Head of caudate nucleus (tissue), 42 donors: ENCODE data around the gene TMEM132E.

ENCODE experiments used
- DNase-seq, 42 donors: peaks; one replicate each; pipeline versions ENCODE4 v3.0.0 to v3.0.0-alpha.2; 2020 to 2021; ENCODE audit warnings: mixed read lengths in 7 of 42
- intact Hi-C: fragments of 100-400 bp; cut with DNase I; formaldehyde crosslinking; loops from one replicate; pipeline ENCODE4 v1.15.0; 2022

The TMEM132E gene

DNA sequence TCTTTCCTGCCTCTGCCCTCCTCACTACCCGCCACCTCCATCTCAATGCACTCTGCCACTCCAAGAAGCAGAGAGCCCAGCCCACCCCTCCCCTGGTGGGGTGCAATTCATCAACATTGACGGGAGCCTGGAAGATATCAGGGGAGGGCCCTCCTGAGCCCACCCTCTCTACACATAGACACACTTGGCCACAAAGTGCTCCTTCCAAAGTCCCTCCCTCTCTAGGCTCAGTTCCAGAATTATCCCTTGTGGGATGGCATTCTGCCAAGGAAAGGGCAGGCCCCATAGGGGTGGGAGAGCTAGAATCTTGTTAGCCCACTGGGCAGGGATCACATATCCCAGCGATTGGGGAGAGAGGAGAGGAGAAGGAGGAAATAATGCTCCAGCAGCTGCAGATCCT is 66.2 kb downstream of the TMEM132E start:
- intact Hi-C loops = no loop called here
- DNase-seq = no peak

GRCh38 chr17:34647511-34647910 is 68.1 kb downstream of the TMEM132E start:
- DNase-seq = no peak
- intact Hi-C loops = no loop called here

- DNase-seq = no peak
- intact Hi-C loops = no loop called here
Measured at GRCh38 chr17:34650051-34650750, 70.8 kb downstream of the TMEM132E start.

DNA sequence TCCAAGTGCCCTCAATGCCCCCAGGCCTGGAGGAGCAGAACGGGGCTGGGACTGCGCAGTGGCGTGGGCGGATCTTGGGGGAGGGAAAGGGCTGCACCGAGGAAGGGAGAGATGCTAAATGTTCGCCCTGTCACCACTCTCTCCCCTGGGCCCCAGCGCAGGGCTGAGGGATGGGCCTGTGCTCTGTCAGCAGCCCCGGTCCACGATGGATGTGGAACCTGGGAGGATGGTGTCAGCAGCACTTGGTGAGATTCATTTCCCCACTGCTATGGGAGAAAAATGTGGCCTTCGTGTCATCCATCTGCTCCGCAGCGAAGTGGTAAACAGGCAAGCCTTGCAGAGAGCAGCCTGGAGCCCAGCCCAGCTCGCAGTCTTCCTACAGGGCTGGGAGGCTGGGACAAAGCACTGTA is 72.0 kb downstream of the TMEM132E start:
- DNase-seq = no peak
- intact Hi-C loops = no loop called here

GRCh38 chr17:34652021-34652555 is 72.7 kb downstream of the TMEM132E start:
- intact Hi-C loops = no loop called here
- DNase-seq = no peak

DNA sequence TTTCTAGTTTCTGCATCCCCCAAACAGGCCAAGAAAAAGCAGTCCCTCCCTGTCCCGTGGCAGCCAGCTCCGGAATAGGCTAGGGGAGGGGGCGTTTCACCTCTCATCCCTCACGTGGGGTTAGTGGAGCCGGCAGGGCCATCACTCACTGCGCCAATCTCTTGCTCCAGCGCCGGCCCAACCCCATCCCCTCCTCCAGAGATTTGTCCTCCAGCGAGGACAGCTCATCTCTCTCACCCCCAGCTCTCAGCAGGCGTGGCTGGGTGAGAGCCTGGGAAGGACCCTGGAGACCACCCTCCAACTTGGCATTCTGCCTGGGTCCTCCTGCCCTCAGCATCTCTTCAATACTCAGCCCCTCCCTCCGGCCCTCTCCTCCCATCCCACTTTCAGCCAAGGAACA is 74.1 kb downstream of the TMEM132E start:
- DNase-seq = no peak
- intact Hi-C loops = no loop called here

GRCh38 chr17:34654276-34654880 is 75.0 kb downstream of the TMEM132E start:
- intact Hi-C loops = no loop called here

DNA sequence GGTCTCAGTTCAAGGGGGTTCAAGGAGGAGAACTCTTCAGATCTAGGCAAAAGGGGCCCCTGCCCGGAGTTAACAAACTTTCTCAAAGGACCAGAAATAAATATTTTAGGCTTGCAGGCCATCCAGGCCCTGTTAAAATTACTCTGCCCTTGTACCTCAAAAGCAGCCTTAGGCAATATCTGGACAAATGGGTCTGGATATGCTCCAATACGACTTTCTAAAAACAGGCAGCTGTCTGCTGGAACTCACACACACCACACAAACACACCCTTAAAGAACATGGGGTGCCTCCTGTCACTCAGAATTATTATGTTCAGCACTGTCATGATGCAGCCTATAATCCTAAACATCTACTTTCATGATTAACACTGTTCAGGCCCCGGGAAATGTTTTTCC is 75.5 kb downstream of the TMEM132E start:
- no peak for DNase-seq
- intact Hi-C loops = no loop called here

More at GRCh38 chr17:34654276-34654880, 75.0 kb downstream of the TMEM132E start:
- DNase-seq = no peak

DNA sequence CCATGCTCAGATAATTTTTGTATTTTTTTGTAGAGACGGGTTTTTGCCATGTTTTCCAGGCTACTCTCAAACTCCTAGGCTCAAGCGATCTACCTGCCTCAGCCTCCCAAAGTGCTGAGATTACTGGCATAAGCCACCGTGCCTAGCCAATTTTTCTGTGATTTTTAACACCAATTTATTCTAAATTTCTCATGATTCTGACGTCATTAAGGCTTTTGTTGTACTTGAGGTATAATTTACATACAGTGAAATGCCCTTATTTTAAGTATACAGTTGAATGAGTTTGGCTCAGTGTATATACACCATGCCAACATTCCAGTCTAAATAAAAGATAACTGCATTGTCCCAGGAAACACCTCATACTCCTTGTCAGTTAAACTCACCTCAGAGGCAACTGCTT is 77.4 kb downstream of the TMEM132E start:
- intact Hi-C loops = no loop called here
- no peak for DNase-seq

DNA sequence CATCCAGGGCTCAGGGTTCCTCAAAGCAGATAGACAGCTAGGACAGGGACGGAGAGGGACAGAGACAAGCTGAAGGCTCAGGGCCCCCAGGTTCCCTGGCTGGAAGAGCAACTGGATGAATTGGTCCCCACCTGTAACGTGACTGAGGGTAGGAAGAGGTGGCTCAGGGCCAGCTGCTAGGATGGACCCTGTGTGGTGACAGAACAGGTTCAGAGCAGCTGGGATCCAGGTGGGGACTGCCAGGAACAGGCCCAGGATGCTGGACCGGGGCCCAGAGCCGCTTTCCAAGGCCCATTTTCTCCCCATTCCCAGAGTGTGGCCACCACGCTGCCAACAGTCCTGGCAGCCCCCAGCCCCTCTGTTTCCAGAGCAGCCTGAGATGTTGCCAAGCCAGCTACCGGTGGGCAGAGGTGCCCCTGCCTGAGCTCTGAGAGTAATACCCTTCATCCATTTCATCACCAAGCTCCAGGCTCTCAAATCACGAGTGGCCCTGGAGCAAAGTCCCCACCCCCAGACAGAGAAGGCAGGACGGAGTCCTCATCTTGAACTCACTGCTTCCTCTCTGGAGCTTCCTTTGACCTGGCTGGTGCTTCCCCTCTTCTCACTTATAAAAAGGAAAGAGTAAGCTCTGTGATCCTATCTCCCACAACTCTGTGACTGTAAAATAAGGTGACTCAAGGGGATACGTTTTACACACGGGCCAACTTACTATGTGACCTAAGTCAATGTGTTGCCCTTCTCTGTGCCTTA is 79.6 kb downstream of the TMEM132E start:
- intact Hi-C loops = no loop called here
- DNase-seq = no peak

- no peak for DNase-seq
- intact Hi-C loops = no loop called here
Measured at GRCh38 chr17:34663714-34664113, 84.3 kb downstream of the TMEM132E start.

- intact Hi-C loops = no loop called here
- DNase-seq = peak in 1 of 42 donors; percentile 15
Measured at GRCh38 chr17:34665150-34665806, 85.9 kb downstream of the TMEM132E start.

DNA sequence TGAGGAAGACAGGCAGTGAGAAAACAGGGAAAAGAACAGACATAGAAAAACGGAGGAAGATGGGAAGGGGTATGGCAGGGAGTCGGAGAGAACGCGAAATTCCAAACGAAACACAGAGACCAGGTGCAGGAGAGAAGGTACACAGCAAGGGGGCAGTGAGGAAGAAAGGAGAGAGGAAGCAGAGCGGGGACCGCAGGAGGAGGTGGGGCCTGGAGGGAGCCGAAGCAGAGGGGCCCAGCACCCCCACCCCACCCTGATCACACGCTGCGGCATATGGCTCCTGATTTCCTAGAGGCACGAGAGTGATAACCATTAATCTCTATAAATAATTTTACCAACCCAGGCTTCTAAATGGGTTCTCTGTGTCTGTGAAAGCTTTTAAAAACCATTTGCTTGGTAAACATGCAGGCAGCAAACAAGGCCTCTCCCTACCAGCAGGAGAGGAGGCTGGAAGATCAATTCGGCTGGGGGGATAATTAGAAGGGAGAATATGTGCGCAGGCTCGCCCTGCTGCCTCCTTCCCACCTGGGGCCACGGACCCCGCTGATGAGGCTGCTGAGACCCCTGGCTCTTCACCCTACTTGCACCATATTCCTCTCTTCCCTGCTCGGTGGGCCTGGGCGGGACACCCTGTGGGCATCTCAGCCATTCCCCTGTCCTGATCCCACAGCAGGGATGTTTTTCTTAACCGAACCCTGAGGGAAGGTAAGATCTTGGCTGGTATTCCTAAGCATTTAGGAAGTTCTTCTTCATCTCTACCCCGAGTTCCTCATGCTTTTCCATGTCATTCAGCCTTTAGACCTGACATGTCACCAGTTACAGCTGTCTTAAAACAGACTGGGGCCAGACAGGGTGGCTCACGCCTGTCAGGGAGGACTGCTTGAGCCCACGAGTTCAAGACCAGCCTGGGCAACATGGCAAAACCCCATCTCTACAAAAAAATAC is 86.7 kb downstream of the TMEM132E start:
- DNase-seq = peak in 1 of 42 donors; percentile 23
- intact Hi-C loops = no loop called here

- intact Hi-C loops = no loop called here
- DNase-seq = peak in 28 of 42 donors; percentile 8 to 71 (median 34)
Measured at GRCh38 chr17:34667656-34668055, 88.3 kb downstream of the TMEM132E start.

DNA sequence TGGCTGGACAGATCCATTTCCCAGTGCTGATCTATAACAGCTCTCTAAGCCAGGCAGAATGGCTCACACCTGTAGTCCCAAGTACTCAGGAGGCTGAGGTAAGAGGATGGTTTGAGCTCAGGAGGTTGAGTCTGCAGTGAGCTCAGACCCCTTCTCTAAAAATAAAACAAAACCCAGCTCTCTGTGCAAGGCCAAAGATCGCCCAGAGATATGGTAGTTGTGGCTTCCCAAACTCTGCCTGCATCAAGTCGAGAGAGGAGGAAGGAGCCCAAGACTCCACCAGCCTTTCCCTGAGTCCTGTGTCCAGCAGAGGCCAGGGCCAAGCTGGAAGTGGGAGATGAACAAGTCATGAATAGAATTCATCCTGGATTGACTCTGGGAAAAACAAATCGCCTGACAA is 88.8 kb downstream of the TMEM132E start:
- DNase-seq = peak in 1 of 42 donors; percentile 27
- intact Hi-C loops = no loop called here

DNA sequence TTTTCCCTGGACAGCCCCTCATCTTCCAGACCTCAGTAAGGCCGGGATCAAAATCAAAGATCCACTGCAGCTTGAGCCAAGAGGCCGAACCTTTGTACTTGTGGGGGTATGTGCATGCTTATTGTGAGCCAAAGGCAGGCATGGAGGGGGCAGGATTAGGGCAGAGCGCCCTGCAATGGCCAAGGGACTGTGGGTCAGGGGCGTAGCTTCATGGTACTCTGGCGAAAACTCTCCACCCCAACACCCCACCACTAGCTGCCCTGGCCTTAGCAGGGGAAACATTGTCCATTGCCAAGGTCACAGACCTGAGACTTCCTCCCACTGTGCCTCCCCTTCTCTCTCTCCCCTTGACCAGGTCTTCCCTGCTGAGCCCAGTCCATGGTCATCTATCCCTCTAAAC is 90.1 kb downstream of the TMEM132E start:
- peak in 1 of 42 donors; percentile 21 for DNase-seq
- intact Hi-C loops = no loop called here

DNA sequence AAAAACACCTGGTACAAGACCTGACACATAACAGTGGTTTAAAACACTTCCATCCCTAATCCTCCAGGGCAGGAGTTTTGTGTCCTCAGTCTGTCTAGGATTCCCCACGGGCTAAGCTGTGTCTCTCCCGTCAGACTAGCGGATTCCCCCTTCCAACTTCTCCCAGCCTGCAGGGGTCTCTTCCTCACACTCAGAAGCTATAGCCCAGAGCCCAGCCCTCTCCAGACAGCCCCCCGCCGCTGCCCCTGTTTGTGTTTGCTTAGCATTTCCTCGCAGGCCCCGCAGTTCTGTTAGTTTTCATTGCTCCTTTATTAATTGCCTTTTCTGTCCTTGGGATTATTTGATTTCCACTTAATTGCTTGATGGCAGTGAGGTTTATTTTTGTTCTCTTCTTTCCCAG is 91.2 kb downstream of the TMEM132E start:
- DNase-seq = peak in 1 of 42 donors; percentile 9
- intact Hi-C loops = no loop called here

- intact Hi-C loops = no loop called here
Measured at GRCh38 chr17:34671191-34671590, 91.8 kb downstream of the TMEM132E start.

More at GRCh38 chr17:34671191-34671590, 91.8 kb downstream of the TMEM132E start:
- no peak for DNase-seq
